ENCODE measurements around the gene STOX2.

GRCh38 chr4:183941964-183942363, 36.9 kb downstream of the STOX2 start:
- TF ChIP-seq, protein P1, sequence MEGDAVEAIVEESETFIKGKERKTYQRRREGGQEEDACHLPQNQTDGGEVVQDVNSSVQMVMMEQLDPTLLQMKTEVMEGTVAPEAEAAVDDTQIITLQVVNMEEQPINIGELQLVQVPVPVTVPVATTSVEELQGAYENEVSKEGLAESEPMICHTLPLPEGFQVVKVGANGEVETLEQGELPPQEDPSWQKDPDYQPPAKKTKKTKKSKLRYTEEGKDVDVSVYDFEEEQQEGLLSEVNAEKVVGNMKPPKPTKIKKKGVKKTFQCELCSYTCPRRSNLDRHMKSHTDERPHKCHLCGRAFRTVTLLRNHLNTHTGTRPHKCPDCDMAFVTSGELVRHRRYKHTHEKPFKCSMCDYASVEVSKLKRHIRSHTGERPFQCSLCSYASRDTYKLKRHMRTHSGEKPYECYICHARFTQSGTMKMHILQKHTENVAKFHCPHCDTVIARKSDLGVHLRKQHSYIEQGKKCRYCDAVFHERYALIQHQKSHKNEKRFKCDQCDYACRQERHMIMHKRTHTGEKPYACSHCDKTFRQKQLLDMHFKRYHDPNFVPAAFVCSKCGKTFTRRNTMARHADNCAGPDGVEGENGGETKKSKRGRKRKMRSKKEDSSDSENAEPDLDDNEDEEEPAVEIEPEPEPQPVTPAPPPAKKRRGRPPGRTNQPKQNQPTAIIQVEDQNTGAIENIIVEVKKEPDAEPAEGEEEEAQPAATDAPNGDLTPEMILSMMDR (IDR thresholded peaks at IDR 0.05), result no peak
- TF ChIP-seq POLR2A (IDR thresholded peaks at IDR 0.05), result no peak
